Dedifferentiated amniotic fluid mesenchymal stem cell (primary cell): ENCODE measurements around the gene STK39.
A peak's percentile ranks its signal among the peaks of the same experiment; 100 is the strongest.
"Not testable (repeated sequence)": the region's sequence is repeated elsewhere in the genome, so short reads cannot be mapped to it uniquely, and the experiment has no call there.

Experiments
- DNase-seq: peaks from one replicate; pipeline ENCODE4 v3.0.0-alpha.2; 2016; ENCODE audit errors: extremely low spot score

The STK39 gene

GRCh38 chr2:168138374-168138773 lies 109.0 kb downstream of the STK39 start:
- no peak for DNase-seq

- no peak for DNase-seq
Observed at GRCh38 chr2:168137510-168138180, 109.8 kb downstream of the STK39 start.

GRCh38 chr2:168136392-168136977 lies 110.9 kb downstream of the STK39 start:
- peak; percentile 58 for DNase-seq

- no peak for DNase-seq
Observed at GRCh38 chr2:168135630-168136029, 111.8 kb downstream of the STK39 start.

GRCh38 chr2:168135121-168135520 lies 112.3 kb downstream of the STK39 start:
- no peak for DNase-seq

GRCh38 chr2:168134485-168134884 lies 112.9 kb downstream of the STK39 start:
- DNase-seq, result no peak

- no peak for DNase-seq
Observed at GRCh38 chr2:168132389-168132788, 115.0 kb downstream of the STK39 start.

- no peak for DNase-seq
Observed at GRCh38 chr2:168130346-168130745, 117.0 kb downstream of the STK39 start.

GRCh38 chr2:168127371-168127770 lies 120.0 kb downstream of the STK39 start:
- DNase-seq, result no peak

- not testable (repeated sequence) for DNase-seq
Observed at GRCh38 chr2:168122210-168122609, 125.2 kb downstream of the STK39 start.

GRCh38 chr2:168120730-168121129 lies 126.7 kb downstream of the STK39 start:
- no peak for DNase-seq

- DNase-seq, result no peak
Observed at GRCh38 chr2:168120310-168120709, 127.1 kb downstream of the STK39 start.

GRCh38 chr2:168119515-168120141 lies 127.8 kb downstream of the STK39 start:
- DNase-seq, result peak; percentile 77

GRCh38 chr2:168118733-168119514 lies 128.5 kb downstream of the STK39 start:
- DNase-seq, result peak; percentile 91

- no peak for DNase-seq
Observed at GRCh38 chr2:168116448-168116847, 130.9 kb downstream of the STK39 start.

- no peak for DNase-seq
Observed at GRCh38 chr2:168114619-168115018, 132.8 kb downstream of the STK39 start.

GRCh38 chr2:168114040-168114439 lies 133.4 kb downstream of the STK39 start:
- DNase-seq, result no peak

- DNase-seq, result no peak
Observed at GRCh38 chr2:168107322-168107721, 140.1 kb downstream of the STK39 start.

GRCh38 chr2:168105127-168105683 lies 142.2 kb downstream of the STK39 start:
- no peak for DNase-seq

GRCh38 chr2:168097431-168097830 lies 150.0 kb downstream of the STK39 start:
- no peak for DNase-seq

GRCh38 chr2:168096158-168096557 lies 151.2 kb downstream of the STK39 start:
- DNase-seq, result no peak

GRCh38 chr2:168091986-168092385 lies 155.4 kb downstream of the STK39 start:
- DNase-seq, result no peak
